Brain pericyte (primary cell): ENCODE data around the gene TSR2.
"Not testable (repeated sequence)": the region's sequence is repeated elsewhere in the genome, so short reads cannot be mapped to it uniquely, and the experiment has no call there.

Source experiments
- DNase-seq: peaks from one replicate; pipeline ENCODE4 v3.0.0-alpha.2; 2012; ENCODE audit warnings: low read depth, low spot score

The TSR2 gene

DNA sequence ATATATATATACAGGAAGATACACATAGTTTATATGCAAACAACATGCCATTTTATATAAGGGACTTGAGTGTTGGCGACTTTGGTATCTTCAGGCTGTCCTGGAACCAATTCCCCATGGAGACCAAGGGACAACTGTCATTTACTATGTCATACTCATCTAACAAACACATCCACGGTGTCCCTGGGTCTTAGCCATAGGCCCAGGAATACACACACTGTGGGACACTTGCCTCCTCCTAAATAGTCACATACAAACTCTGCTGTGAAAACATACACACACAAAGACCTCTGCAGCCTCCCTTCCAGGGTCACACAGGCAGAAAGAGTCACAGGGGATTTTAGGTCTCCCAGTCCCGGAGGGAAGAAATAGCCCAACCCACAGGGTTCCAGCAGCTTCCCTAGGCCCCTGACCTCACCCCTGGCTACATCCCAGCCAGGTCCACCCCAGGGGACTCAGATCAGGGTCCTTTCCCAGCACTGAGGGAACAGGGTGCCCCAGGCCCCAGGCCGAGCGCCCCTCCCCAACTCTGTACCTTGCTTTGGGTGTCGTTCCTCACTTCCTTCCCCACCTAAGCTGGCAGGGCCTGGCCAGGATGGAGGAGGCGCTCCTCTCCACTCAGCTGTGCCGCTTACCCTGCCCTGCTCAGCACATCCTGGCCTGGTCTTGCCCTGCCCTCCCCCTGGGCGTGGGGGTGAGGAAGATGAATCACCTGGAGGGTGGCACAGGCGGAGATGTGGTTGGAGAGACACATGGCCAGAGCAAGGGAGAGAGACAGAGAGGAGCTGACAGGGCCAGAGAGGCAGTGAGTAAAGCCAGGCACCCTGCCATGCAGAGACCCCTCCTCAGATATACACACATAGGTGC lies 34.0 kb downstream of the TSR2 start:
- no peak for DNase-seq

DNA sequence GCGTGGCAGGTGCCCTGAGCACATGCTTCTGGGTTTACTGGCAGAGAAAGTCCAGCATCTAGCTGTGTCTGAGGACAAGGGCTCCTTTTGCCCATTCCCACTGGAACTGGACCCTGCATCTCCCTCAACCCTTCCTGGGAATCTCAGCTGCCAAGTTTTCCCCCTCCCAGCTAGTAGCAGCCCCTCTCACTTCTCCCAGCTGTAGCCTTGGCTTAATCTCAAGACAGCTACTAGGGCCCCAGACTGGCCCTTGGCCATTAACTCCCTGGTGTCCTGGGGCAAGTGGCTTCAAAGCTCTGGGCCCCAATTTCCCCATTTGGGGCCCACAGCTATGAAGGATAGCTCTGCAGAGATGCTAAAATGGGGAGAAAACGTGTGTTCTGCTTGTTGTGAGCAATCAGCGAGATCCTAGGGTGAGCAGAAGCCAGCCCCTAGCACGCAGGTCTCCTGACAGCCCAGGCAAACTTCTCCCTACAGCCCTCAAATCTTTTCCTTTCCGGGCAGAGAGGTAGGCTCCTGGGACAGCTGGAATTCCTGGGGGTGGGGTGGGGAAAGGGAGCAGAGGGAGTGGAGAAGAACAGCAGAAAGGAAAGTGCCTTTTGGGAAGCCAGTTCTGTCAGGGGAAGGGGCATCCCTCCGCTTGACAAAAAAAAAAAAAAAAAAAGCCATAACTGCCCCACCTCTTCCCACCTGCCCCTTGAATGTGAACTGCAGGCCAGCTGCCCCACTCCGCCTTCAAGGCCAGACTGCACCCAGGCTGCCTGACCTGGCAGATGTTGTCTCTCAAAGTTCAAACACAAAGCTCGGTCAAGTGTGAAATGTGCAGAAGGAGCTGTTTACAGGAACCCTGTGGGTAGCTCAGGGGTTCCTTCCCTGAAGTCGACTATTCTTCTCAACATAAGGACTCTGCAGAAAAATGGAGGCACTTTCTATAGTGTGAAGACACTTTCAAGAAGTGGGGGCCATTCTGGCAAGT lies 39.2 kb downstream of the TSR2 start:
- no peak for DNase-seq

DNA sequence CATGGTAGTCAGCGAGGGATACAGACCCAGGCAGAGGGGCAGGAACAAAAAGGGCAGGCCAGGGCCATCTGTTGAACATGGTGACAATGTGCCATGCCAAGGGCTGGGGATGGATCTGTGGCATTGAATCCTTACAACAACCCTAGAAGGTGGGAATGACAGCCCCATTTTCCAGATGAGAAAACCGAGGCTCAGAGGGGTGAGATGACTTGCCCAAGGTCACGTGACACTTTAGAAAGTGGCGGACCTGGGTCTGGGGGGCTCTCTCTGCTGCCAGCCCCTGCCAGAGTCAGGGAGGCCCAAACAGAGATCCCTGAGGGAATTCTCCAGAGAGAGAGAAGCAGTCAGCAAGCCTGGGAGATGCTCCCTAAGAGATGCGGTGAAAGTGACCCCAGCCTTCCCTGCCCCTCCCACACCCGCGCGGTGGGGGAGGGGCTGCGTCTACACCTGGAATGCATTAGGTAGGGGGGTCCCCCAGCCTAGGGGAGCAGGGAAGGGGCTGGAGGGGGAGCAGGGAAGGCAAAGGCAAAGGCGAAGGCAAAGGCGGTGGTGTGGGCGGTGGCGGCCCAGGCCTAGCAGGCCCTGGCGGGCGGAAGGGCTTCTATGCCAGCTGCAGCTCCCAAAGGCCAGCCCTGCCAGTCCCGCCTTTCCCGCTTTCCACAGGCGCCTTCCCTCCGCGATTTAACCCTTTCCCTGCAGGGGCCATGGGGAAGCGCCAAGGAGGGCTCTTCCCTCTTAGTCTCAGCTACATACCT lies 42.8 kb downstream of the TSR2 start:
- no peak for DNase-seq

DNA sequence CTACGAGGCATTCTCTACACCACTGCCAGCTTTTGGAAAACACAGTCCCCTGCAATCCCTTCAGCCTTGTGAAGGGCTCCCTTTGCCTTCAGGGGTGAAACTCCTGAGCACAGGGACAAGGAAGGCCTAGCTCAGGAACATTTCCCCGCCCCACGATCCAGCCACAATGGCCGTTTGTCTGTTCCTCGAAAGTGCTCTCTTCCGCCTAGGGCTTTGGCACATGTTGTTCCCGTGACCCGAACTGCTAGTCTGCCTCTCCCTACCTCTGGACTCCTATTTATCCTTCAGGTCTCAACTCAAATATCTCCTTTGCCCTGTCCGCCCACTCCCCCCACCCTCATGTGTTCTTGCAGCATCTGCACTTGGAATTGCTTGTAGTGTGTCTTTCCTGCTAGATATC lies 43.7 kb downstream of the TSR2 start:
- DNase-seq: no peak

DNA sequence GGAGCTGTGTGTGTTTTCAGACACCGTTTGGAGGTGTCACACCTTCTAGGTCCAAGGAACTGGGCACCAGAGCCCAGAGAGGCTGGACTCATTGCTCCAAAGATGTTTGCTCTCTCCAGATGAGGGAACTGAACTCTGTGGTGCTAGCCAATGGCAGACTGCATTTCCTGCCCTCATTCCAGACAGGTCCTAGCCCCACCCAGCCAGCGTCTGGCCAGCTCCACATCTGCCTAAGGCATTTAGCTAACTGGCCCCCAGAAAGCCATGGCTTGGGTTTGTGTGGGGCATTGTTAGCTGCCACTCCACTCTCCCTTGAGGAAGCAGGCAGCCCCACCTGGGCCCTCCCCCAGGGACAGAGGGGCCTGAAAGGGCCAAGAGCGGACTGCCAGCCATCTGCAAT lies 44.5 kb downstream of the TSR2 start:
- DNase-seq: no peak

DNA sequence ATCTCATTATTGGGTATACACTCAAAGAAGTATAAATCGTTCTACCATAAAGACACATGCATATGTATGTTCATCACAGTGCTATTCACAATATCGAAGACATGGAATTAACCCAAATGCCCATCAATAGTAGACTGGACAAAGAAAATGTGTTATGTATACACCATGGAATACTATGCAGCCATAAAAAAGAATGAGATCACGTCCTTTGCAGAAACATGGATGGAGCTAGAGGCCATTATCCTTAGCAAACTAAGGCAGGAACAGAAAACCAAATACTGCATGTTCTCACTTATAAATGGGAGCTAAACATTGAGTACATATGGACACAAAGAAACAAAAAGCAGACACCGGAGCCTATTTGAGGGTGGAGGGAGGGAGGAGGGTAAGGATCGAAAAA lies 49.6 kb downstream of the TSR2 start:
- DNase-seq: not testable (repeated sequence)

DNA sequence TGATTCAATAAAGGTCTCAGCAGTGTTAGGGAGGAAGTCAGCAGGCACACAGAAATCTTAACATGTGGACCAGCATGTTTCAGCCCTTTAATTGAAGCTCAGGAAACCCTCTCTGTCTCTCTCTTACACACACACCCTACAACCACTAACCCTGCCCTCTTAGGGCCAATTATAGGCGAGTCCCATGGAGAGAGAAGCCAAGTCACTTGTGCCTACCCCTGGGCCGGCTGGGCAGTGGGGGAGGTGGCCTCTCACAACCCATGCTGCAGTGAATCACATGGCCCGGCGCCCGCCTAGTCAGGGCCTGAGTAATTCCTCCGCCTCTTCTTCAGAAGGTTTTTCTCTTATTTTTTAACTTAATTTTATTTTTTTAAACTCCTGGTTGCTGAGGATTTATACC lies 52.1 kb downstream of the TSR2 start:
- no peak for DNase-seq

DNA sequence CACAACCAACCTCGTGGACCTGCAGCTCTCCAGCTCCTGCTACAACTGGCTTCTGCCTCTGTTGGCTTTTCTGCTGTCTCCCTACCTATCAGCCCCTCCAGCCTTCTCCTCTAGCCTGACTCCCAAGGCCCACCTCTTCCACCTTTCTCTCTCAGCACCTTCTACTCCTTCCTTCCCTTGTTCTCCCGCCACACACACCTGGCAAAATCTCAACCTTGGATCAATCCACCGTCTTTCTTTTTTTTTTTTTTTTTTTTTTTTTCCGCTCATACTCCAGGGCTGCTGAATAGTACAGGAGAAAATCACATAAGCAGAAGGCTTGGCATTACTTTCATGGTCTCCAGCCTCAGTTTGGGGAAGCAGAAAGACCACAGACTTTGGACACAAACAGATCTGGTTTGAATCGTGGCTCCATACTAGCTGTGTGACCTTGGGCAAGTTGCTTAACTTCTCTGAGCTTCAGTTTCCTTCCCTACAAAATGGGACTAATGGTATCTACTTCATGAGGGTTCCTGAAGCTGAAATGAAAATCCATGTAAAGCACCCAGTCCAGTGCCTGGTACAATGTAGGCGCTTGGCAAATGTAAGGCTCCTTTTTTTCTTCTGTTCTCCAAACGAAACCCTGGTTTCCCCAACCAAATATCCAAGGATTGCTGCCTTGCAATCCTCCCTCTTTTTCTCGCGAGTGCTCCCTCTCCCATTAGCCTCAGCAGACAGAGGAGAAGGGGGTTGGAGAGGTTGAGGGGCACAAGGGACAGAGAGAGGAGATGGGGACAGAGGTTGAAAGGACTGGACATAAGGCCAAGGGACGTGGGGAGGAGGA lies 54.2 kb downstream of the TSR2 start:
- no peak for DNase-seq
